T-helper 1 cell treated with Interleukin-12 subunit alpha and Interleukin-12 subunit beta and Interleukin-4 antibody, amounts not matched to agents 30 ng/mL and 1 ng/mL, for 36 hours (primary cell): ENCODE measurements around the gene CERS4. TPM values are rescaled to one million over a fixed set of nuclear protein-coding genes. Genes with fewer than 3 reads are reported as not detected.
"Not testable (repeated sequence)": the region's sequence is repeated elsewhere in the genome, so short reads cannot be mapped to it uniquely, and the experiment has no call there.

ENCODE experiments used
- intact Hi-C: fragments of 100-400 bp; cut with micrococcal nuclease; formaldehyde crosslinking; loops from one replicate; pipeline ENCODE4 v1.15.1; 2024
- total RNA-seq: library from RNA; stranded (reverse); gene quantifications from 2 replicates; pipeline ENCODE4 v1.2.3, GENCODE V29; 2022

CERS4 gene
- total RNA-seq, 1 donor from 2014 or later, result 37.2 TPM

DNA sequence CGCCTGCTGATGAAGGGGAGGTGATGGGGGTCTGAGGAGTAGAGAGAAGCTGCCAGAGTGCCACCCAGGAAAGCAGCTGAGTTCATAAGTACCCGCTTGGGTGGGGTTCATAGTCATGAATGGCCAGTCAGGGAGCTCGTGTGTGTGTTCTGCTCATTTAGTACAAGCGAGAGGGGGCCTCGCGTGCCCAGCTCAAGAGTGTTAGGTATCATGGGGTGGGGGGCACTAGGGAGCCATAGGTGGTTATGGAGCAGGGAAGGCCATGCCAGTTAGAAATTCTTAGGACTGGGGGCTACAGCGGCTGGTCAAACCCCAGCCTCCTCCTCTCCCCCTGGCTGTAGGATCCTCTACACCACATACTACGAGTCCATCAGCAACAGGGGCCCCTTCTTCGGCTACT, 52.2 kb downstream of the CERS4 start:
- intact Hi-C loops, result no loop called here

DNA sequence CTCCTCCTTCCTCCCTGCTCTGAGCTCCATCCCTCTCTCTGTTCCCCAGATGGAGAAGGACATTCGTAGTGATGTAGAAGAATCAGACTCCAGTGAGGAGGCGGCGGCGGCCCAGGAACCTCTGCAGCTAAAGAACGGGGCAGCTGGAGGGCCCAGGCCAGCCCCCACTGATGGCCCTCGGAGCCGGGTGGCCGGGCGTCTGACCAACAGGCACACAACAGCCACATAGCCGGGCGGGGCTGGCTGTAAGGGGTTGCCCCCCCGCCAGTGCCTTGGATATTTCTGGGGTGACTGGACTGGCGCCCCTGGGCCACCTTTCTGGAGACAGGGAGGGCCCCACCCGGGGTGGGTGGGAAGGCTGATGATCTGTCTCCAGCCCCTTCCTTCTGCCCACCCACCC, 52.7 kb downstream of the CERS4 start:
- intact Hi-C loops, result no loop called here

DNA sequence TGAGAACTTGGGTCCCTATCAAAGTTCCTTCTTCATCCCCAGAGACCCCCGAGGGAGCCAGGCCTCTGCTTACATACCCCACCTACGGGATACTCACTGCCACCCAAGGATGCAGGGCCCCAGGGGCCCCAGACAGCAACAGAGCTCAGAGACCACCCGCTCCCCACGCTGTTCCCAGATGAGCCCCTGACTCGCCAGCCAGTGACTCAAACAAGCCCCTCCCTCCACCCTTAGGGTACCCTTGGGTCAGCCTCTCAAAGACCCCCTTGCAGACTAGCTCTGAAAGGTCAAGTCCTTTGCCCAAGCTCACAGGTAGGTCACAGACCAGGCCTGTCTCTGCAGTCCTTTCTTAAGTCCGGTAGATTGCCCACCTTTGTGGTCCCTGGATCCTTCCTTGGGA, 53.3 kb downstream of the CERS4 start:
- intact Hi-C loops, result no loop called here

DNA sequence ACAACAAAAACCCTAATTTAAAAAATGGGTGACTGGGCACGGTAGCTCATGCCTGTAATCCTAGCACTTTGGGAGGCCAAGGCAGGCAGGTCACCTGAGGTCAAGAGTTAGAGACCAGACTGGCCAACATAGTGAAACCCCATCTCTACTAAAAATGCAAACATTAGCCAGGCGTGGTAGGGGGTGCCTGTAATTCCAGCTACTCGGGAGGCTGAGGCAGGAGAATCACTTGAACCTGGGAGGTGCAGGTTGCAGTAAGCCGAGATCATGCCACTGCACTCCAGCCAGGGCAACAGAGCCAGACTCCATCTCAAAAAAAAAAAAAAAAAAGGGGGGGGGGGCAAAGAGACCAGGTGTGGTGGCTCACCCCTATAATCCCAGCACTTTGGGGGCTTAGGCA, 55.1 kb downstream of the CERS4 start:
- intact Hi-C loops, result not testable (repeated sequence)

DNA sequence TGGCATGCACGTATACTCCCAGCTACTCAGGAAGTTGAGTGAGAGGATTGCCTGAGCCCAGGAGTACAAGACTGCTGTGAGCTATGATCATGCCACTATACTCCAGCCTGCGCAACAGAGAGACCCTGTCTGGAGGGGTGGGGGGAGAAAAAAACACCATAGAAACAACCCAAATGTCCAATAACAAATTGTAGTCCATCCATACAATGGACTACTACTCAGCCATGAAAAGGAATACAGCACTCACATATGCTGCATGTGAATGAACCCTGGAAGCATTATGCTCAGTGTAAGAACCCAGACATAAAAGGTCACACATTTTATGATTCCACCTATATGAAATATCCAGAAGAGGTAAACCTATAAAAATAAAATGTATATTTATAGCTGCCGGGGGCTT, 56.7 kb downstream of the CERS4 start:
- intact Hi-C loops, result loop anchor here (5.0 kb wide), 4 partner anchors 41 to 324 kb away; partner anchors contain the start of genes CD320, NDUFA7, RAB11B and RPS28

DNA sequence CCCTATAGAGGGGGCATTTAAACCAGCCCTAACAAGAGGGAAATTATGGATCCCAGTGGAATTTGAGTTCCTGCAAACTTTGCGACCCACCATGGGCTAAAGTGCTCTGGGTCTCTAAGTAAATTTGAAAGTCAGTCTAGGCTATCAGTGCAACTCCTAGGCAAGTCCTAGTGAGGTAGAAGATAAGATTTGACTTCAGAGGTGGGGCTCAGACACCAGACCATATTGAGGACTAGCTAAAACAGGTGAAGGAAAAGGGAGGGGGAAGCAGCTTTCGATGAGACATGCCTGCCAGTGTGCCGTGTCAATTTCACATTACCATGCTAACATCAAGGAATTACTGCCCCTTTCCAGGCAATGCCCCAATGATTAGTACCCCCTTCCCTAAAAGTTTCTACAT, 60.6 kb downstream of the CERS4 start:
- intact Hi-C loops, result loop anchor here (5.0 kb wide), 4 partner anchors 38 to 327 kb away; partner anchors contain the start of genes CD320, NDUFA7, RAB11B and RPS28

DNA sequence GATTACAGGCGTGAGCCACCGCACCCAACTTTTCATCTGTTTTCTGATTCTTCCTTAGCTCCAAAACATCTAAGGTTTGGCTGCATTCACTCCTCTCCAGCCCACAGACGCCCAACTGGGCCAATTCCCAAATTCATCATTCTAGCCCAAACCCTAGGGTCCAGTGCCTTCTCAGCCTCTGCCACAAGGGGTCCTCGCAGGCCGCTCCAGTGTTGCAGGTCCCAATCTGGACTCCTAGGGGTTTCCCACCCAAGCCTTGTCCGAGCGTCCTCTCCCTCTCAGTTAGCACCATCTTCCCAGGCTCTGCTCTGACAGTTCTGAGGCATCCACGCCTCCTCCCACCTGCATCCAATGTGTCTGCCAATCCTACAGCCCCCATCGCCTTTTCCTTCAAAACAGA, 67.3 kb downstream of the CERS4 start:
- intact Hi-C loops, result not testable (repeated sequence)

DNA sequence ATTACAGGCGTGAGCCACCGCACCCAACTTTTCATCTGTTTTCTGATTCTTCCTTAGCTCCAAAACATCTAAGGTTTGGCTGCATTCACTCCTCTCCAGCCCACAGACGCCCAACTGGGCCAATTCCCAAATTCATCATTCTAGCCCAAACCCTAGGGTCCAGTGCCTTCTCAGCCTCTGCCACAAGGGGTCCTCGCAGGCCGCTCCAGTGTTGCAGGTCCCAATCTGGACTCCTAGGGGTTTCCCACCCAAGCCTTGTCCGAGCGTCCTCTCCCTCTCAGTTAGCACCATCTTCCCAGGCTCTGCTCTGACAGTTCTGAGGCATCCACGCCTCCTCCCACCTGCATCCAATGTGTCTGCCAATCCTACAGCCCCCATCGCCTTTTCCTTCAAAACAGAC, 82.2 kb downstream of the CERS4 start:
- intact Hi-C loops, result not testable (repeated sequence)

DNA sequence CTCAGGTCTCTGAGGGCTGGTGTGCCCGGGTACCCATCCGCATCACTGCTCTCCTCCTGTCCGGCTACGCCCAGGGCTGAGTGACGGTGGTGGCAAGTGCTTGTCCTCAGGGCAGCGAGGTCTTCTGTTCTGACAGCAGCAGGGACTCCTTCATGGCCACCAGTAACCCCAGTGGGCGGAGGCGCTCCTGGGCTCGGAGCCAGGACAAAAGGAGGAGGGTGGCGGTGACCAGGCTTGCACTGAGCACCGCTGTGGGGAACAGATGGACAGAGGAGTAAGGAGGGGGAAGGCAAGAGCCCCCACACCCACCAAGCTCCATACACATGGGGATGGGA, 93.2 kb downstream of the CERS4 start:
- intact Hi-C loops, result no loop called here

DNA sequence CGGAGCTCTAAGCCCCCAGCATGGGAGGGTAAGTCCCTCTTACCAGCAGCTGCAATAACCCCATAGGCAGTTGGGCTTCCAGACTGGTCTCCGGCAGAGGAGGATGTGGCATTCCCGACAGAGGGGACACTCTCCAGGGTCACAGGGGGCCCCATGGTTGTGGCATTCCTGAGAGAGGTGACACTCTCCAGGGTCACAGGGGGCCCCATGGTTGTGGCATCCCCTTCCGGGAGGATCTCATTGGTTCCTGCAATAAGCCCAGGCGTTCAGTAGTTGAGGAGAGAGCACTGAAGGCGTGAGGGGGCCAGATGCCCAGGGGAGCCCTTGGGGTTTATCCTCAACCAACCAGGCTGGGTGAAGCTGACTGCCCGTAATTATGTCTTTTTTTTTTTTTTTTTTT, 93.6 kb downstream of the CERS4 start:
- intact Hi-C loops, result no loop called here

DNA sequence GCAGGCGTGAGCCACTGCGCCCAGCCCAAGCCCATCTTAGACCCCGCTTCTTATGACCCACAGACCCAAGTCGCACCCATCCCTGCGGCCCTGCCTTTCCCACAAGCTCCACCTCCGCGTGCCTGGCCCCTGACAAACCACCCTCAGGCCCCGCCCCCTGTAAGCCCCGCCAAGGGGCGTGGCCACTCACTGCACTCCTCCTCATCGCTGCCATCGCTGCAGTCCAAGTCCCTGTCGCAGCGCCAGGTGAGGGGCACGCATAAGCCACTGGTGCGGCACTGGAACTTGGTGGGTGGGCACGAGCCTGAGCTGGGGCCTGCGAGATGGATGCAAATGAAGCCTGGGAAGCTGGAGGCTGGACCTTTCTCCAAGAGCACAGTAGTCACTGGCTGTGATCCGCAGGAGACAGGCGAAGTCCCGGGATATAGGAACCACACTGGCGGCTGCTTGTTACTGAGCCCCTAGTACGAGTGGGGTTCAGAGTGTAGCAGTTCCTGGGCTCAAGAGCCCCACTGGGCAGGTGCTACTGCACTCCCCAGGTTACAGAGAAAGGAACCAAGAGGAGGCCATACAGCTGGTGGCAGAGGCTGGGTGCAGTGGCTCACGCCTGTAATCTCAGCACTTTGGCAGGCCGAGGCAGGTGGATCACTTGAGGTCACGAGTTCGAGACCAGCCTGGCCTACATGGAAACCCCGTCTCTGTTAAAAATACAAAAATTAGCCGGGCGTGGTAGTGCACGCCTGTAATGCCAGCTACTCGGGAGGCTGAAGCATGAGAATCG, 95.9 kb downstream of the CERS4 start:
- intact Hi-C loops, result loop anchor here (5.0 kb wide), 1 partner anchor 38 kb away; no protein-coding TSS in a partner anchor

DNA sequence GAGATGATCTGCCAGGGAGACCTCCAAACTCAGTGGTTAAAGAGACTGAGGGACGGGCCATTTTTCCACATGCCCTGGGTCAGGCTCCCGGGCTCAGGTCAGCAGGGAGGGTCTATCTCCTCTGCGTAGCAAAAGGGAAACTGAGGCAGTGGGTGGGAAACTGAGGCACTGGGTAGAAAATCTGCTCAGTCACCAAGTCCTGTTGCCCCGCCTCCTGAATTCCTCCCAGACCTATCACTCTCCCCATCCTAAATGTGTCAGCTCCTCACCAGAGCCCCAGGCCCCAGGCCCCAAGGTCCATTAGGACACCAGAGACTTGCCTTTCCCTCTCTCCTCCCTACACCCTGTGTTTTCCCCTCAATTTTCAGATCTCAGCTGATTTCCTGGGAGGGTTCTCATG, 96.6 kb downstream of the CERS4 start:
- intact Hi-C loops, result loop anchor here (5.0 kb wide), 1 partner anchor 38 kb away; no protein-coding TSS in a partner anchor

DNA sequence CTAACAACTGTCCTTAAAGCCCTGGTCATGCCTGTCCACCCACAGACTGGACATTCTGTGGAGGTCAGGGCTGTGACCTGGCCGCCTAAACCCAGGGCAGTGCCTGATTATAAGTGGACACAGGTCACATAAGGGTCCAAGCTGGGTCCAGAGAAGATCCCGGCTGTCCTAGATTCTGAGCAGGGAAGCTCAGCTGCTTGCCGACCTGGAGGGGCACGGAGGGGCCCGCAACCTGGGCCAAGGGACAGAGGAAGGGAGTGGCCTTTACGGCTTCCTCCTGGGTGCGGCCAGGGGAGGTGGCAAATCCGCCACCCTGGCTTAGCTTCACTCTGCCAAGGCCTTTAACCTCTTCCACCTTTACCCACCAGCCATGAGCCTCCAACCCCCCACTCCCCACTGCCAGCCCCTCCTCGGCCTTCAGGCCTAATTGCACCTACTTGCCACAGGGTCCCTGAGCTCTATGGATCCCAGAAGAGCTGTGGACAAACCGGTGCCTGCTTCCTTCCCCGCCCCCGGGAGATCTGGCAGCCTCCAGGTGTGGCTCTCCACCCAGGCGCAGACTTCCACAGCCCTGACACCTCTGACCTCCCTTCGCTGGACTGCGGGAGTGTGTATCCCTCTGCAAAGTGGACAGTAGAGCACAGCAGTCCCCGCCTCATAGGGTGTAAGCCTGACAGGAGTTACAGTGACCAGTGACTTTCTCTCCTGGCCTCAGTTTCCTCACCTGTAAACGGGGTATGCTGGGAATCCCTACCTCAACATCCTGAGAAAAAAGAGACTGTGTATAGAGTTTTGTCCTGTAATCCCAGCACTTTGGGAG, 97.3 kb downstream of the CERS4 start:
- intact Hi-C loops, result loop anchor here (5.0 kb wide), 1 partner anchor 39 kb away; no protein-coding TSS in a partner anchor

DNA sequence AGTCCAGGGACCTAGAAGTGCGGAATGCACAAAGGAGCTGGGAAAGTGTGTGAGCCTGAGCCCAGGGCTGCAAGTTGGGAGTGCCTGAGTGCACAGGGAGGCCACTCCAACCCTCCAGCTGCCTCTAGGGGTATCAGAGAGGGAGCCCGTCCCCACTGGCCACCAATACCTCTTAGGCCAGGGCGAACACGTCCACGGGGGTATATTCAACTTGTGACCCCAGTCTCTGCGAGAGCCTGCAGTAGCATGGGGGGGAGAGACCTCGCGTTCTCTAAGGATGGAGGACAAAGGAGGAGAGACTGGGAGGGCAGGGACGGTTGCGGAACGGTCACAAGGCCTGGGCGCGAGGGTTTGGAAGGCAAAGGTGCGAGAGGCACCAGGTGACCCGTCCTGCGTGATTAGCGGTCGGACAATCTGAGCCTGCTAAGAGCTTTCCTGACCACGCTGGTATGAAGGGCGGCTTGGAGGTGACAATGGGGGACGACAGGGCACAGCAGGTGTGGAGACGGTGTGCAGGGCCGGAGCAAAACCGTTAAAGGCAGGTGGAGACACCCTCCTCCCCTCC, 98.3 kb downstream of the CERS4 start:
- intact Hi-C loops, result loop anchor here (5.0 kb wide), 1 partner anchor 40 kb away; no protein-coding TSS in a partner anchor

DNA sequence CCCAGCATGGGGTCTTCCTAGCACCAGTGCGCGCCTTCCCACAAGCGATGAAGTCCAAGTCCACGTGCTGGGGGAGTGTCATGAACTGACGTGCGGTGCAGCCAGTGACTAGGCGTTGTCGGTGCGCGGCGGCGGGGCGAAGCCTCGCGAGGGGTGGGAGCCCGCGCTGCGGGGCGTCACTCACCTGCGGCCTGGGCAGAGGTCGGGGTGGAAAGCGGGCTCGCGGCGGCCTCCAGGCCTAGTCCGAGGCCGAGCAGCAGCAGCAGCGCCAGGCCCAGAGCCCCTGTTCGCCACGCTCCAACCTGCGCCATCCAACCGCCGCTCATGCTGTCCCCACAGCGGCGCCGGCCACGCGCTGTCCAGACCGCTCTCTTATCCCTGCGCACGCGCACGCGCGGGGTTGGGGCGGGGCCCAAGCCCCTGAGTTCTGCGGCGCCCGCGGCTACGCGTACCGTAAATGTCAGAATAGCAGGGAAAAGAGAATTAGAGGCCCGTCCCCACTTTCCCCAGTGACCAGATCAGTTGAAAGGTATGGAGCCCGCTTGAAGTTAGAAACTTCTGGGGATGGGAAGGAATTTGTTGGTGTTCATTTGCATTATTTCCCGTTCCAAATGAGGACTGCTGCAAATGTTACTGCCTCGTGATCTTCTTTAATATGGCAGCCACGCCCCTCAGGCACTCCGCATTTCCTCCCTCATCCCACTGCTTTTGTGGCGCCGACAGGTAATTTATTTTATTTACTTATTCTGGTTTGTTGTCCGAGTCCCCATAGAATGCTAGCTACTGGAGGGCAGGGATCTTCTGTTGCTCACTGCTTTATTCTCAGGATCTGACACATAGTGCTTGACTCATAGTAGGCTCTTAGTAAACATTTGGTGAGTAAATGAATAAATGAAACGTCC, 99.0 kb downstream of the CERS4 start, which contains the start of gene CD320:
CD320 (minus strand) TSS at position 394 of the 902 bp plus-strand sequence; CDS start at position 326, 68 bp downstream.
- intact Hi-C loops, result loop anchor here (1.0 to 5.0 kb wide), 6 partner anchors 13 to 205 kb away; partner anchors contain the start of genes CERS4, KANK3, NDUFA7 and RAB11B

DNA sequence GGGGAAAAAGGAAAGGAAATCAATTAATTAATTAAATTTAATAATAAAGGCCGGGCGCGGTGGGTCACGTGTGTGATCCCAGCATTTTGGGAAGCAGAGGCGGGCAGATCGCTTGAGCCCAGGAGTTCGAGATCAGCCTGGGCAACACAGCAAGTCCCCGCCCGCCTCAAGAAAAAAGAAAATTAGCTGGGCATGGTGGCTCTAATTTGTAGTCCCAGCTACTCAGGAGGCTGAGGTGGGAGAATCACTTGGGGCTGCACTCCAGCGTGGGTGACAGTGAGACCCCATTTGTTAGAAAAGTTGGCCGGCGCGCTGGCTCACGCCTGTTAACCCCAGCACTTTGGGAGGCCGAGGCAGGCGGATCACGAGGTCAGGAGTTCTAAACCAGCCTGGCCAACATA, 99.7 kb downstream of the CERS4 start:
- intact Hi-C loops, result loop anchor here (1.0 to 5.0 kb wide), 6 partner anchors 12 to 204 kb away; partner anchors contain the start of genes CERS4, KANK3, NDUFA7 and RAB11B

DNA sequence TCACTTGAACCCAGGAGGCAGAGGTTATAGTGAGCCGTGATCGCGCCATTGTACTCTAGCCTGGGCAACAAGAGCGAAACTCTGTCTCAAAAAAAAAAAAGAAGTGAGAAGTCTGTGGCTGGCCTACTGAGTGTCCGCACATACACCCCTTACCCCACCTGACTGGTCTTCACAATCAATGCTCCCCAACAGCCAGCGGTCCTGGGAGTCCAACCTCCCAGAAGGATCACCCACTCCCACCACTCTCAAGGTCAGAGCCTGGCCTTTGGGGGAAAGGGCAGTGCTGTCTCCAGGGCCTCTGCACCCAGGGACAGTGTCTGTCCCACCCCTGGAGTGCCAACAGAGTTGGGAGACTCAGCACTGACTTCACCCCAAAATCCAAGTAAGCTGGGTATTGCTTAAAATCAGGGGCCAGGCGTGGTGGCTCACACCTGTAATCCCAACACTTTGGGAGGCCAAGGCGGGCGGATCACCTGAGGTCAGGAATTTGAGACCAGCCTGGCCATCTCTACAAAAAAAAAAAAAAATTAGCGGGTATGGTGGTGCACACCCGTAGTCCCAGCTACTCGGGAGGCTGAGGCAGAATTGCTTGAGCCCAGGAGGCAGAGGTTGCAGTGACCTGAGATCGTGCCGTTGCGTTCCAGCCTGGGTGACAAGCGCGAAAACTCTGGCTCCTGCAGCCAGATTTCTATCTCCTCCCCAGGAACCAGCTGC, 101.3 kb downstream of the CERS4 start:
- intact Hi-C loops, result no loop called here

DNA sequence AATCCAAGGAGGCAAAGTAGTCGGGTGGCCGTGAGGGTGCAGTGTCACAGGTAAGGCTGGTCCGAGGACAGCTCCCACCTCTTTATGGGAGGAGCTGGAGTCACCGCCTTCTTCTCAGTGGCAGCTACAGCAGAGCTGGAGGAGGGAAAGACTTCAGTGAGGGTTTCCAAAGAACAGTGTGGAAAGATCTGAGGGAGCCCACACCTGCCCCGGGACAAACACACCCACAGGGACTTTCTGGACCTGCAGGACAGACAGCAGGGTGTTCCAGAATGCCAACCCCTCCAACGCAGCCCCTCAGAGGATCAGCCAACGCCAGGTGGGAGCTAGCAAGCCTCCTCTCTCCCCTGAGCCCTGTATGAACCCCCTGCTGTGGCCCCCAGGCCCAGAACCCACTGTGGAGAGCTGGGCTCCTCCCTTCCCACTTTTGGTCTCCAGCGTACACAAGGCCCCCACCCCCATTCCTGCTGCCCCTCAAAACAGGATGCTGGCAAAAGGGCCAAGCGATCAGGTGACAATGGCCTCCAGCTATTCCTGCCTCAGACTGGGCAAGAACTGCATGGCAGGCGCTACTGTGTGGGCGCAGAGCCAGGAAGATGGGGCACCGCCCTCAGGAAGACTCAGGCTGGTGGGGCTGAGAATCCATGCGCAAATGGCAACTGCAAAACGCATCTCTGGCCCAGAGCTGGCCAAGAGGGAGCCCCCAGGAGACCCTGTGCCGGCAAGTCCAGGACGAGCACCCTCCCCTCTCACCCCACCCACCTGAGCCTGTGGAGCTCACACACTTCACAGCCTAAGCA, 102.5 kb downstream of the CERS4 start:
- intact Hi-C loops, result no loop called here
